HepG2 (cell line): ENCODE results near the gene C4orf46. TPM values are rescaled to one million over a fixed set of nuclear protein-coding genes. Genes with fewer than 3 reads are reported as not detected.

ENCODE experiments used
- ATAC-seq: fragments of 200-7000 bp; cut with Tn5 transposase; 3 replicates; pipeline ENCODE4 v1.9.1; 2020; ENCODE audit warnings: mild to moderate bottlenecking, moderate library complexity
- BruUV-seq: library from RNA; stranded (reverse); fragments of 400-500 nt; replicated peaks from 2 replicates; lab custom pipeline; 2021; lab: Mats Ljungman, UMichigan
- CTCF ChIA-PET: fragments of 300-600 bp; formaldehyde crosslinking; extraction: SDS; loops from one replicate; lab custom pipeline; 2021; ENCODE audit warnings: low total read pairs, inconsistent platforms, low intra/inter-chr PET ratio; lab: Yijun Ruan, JAX
- POLR2A ChIA-PET: fragments of 350-600 bp; sonication (Branson Sonifier 250); formaldehyde crosslinking; loops from one replicate; lab custom pipeline; 2020; ENCODE audit warnings: antibody characterized with exemption, inconsistent platforms; lab: Yijun Ruan, JAX
- DNase-seq: peaks from one replicate; pipeline ENCODE4 v3.0.0-alpha.2; 2015; ENCODE audit warnings: low spot score
- FAIRE-seq: peaks from 3 replicates; lab custom pipeline; 2011; peaks lifted over from hg19 to GRCh38; lab: Jason Lieb, UNC
- H2AFZ ChIP-seq: one replicate; pipeline ENCODE4 v1.6.1; 2011; ENCODE audit warnings: low read length, inconsistent platforms
- H3K27ac ChIP-seq: fragments of 300-600 bp; 3 replicates; pipeline ENCODE4 v1.8.0; 2011; ENCODE audit warnings: mixed run types, mild to moderate bottlenecking, mixed read lengths, low read length, inconsistent platforms; ENCODE audit not compliant: insufficient read depth; ENCODE audit errors: extremely low read length
- H3K27me3 ChIP-seq, 2 experiments: fragments of 200-600 bp in 1 of 2; 2 replicates in 1 of 2; 3 replicates in 1 of 2; pipeline versions ENCODE4 v1.6.0 to v1.8.0; 2011; ENCODE audit warnings: low read length in 2 of 2, mild to moderate bottlenecking in 2 of 2, moderate library complexity in 2 of 2, inconsistent platforms in 1 of 2; ENCODE audit not compliant: insufficient read depth in 2 of 2, control insufficient read depth in 1 of 2
- H3K36me3 ChIP-seq, 2 experiments: fragments of 200-600 bp in 1 of 2; replicated peaks in 1 of 2; 2 replicates in 1 of 2; 3 replicates in 1 of 2; pipeline versions ENCODE4 v1.5.1 to v1.8.0; 2011; ENCODE audit warnings: low read length in 2 of 2, inconsistent platforms in 1 of 2; ENCODE audit not compliant: insufficient read depth in 2 of 2, control insufficient read depth in 1 of 2
- H3K4me1 ChIP-seq: 2 replicates; pipeline ENCODE4 v1.5.1; 2012; ENCODE audit warnings: low read length, inconsistent platforms; ENCODE audit not compliant: insufficient read depth
- H3K4me2 ChIP-seq: 2 replicates; pipeline ENCODE4 v1.6.0; 2011; ENCODE audit warnings: low read depth, low read length, inconsistent platforms
- H3K4me3 ChIP-seq, 3 experiments: fragments of 200-600 bp in 1 of 3; sonication (generic), shearing (Covaris generic) in 1 of 3; replicated peaks in 1 of 3; 2 replicates each; pipeline ENCODE4 v1.5.1; 2011 to 2016; ENCODE audit warnings: low read length in 3 of 3, inconsistent platforms in 2 of 3, low read depth in 2 of 3, mild to moderate bottlenecking in 2 of 3, control low read depth in 1 of 3, mixed read lengths in 1 of 3; ENCODE audit not compliant: insufficient read depth in 1 of 3
- H3K79me2 ChIP-seq: one replicate; pipeline ENCODE4 v1.6.1; 2011; ENCODE audit warnings: low read length, inconsistent platforms; ENCODE audit not compliant: insufficient read depth
- H3K9ac ChIP-seq: 2 replicates; pipeline ENCODE4 v1.6.0; 2011; ENCODE audit warnings: mild to moderate bottlenecking, low read depth, low read length, inconsistent platforms; ENCODE audit not compliant: insufficient read depth
- H3K9me3 ChIP-seq: 2 replicates; pipeline ENCODE4 v1.5.1; 2012; ENCODE audit warnings: mild to moderate bottlenecking, low read length
- H4K20me1 ChIP-seq: 2 replicates; pipeline ENCODE4 v1.6.0; 2011; ENCODE audit warnings: inconsistent platforms, mild to moderate bottlenecking, low read length, moderate library complexity; ENCODE audit not compliant: insufficient read depth
- EHMT2 ChIP-seq: fragments of 200-600 bp; sonication (generic); IDR thresholded peaks from 2 replicates; pipeline ENCODE4 v1.7.0; 2017; ENCODE audit warnings: antibody characterized with exemption, low read depth, low read length, borderline replicate concordance
- IKZF4 ChIP-seq: sonication (generic); formaldehyde crosslinking; IDR thresholded peaks from 2 replicates; pipeline ENCODE4 v1.5.1; 2020; ENCODE audit warnings: borderline replicate concordance, mild to moderate bottlenecking, low read depth, missing genetic modification reagents; ENCODE audit errors: not compliant biosample characterization
- PLRG1 ChIP-seq: fragments of 450-650 bp; conservative IDR thresholded peaks from 2 replicates; pipeline ENCODE4 v1.6.1; 2016
- RARG ChIP-seq: sonication (generic); formaldehyde crosslinking; IDR thresholded peaks from 2 replicates; pipeline ENCODE4 v1.4.0; 2020; ENCODE audit warnings: low read depth, mild to moderate bottlenecking, missing genetic modification reagents
- REST ChIP-seq, 2 experiments: IDR thresholded peaks; 2 replicates each; pipeline ENCODE4 v1.6.1; 2011 to 2012; ENCODE audit warnings: low read length in 2 of 2, borderline replicate concordance in 1 of 2, low read depth in 1 of 2, mild to moderate bottlenecking in 1 of 2, moderate library complexity in 1 of 2
- STAT5B ChIP-seq: sonication (generic); formaldehyde crosslinking; IDR thresholded peaks from 2 replicates; pipeline ENCODE4 v1.4.0; 2020; ENCODE audit warnings: missing genetic modification reagents
- ZFP62 ChIP-seq: sonication (generic); formaldehyde crosslinking; IDR thresholded peaks from 2 replicates; pipeline ENCODE4 v1.4.0; 2020; ENCODE audit warnings: missing genetic modification reagents
- ZMYM2 ChIP-seq: sonication (generic); formaldehyde crosslinking; IDR thresholded peaks from 2 replicates; pipeline ENCODE4 v1.8.0; 2022; ENCODE audit warnings: mild to moderate bottlenecking, missing genetic modification reagents
- ZNF3 ChIP-seq: IDR thresholded peaks from 2 replicates; pipeline ENCODE4 v1.7.0; 2017; ENCODE audit warnings: inconsistent platforms
- ZNF367 ChIP-seq: sonication (generic); formaldehyde crosslinking; IDR thresholded peaks from 2 replicates; pipeline ENCODE4 v1.4.0; 2020; ENCODE audit warnings: missing genetic modification reagents, borderline replicate concordance
- ZNF468 ChIP-seq: sonication (generic); formaldehyde crosslinking; IDR thresholded peaks from 2 replicates; pipeline ENCODE4 v1.8.0; 2022; ENCODE audit warnings: mild to moderate bottlenecking, moderate library complexity, missing genetic modification reagents
- ZNF598 ChIP-seq: sonication (generic); formaldehyde crosslinking; IDR thresholded peaks from 2 replicates; pipeline ENCODE4 v1.5.1; 2020; ENCODE audit warnings: mild to moderate bottlenecking, missing genetic modification reagents, borderline replicate concordance
- WGBS: methylation state at CpG from one replicate; pipeline ENCODE4 v1.1.6; 2017; ENCODE audit warnings: low lambda C conversion rate; 5-methylcytosine and 5-hydroxymethylcytosine counted together
- in situ Hi-C: cut with HindIII; loops from 2 replicates; pipeline ENCODE4 v1.10.0; 2017; ENCODE audit warnings: low pct_unique_long_range_greater_than_20kb; ENCODE audit not compliant: extremely low pct_ligation_motif_present
- intact Hi-C: fragments of 100-400 bp; cut with micrococcal nuclease; formaldehyde crosslinking; loops from one replicate; pipeline ENCODE4 v1.10.0; 2022; ENCODE audit not compliant: unreplicated experiment
- polyA plus RNA-seq, 8 experiments: library from polyadenylated mRNA; depleted of rRNA in 3 of 8; stranded (reverse) in 7 of 8; unstranded in 1 of 8; fragments of >200 nt; fragmentation: Illumina TruSeq in 4 of 8; extraction: Trizol in 4 of 8; gene quantifications; 2 replicates each; pipeline versions ENCODE4 v1.2.1 to v1.2.3, GENCODE V29; 2011 to 2016; ENCODE audit warnings: low read depth in 4 of 8, missing spikeins in 1 of 8, mixed read lengths in 1 of 8; ENCODE audit not compliant: insufficient read depth in 1 of 8
- total RNA-seq, 5 experiments: library from RNA; depleted of rRNA; stranded (reverse); fragments of >200 nt; fragmentation: Illumina TruSeq; extraction: Trizol; gene quantifications; 2 replicates each; pipeline ENCODE4 v1.2.3, GENCODE V29; 2016; ENCODE audit warnings: low read depth in 1 of 5
- TF ChIP-seq, protein P1 (sequence below): IDR thresholded peaks from 2 replicates; pipeline ENCODE4 v1.6.1; 2016; ENCODE audit warnings: missing compliant biosample characterization, missing genetic modification reagents, borderline replicate concordance

Gene C4orf46
- total and polyA plus RNA-seq, 2 of the 13 experiments (the other 11 are each of a cell fraction or from before 2014, with no cell fraction given): 8.5 to 10.4 TPM

GRCh38 chr4:158682066-158682465 lies 10.4 kb upstream of the C4orf46 start:
- TF ChIP-seq ZNF468 (CRISPR knock-in tag) (no peak), PLRG1 (no peak), EHMT2 (no peak), ZNF3 (CRISPR knock-in tag) (no peak), RARG (CRISPR knock-in tag) (no peak), ZNF367 (CRISPR knock-in tag) (no peak), REST (IDR thresholded peaks at IDR 0.05; ENCODE audit: borderline replicate concordance in 1 of 2, low read depth in 1 of 2, low read length in 2 of 2) (no peak), ZMYM2 (CRISPR knock-in tag) (no peak), IKZF4 (no peak), ZNF598 (CRISPR knock-in tag) (no peak), ZFP62 (CRISPR knock-in tag) (no peak), STAT5B (CRISPR knock-in tag) (no peak)
- TF ChIP-seq, protein P1, sequence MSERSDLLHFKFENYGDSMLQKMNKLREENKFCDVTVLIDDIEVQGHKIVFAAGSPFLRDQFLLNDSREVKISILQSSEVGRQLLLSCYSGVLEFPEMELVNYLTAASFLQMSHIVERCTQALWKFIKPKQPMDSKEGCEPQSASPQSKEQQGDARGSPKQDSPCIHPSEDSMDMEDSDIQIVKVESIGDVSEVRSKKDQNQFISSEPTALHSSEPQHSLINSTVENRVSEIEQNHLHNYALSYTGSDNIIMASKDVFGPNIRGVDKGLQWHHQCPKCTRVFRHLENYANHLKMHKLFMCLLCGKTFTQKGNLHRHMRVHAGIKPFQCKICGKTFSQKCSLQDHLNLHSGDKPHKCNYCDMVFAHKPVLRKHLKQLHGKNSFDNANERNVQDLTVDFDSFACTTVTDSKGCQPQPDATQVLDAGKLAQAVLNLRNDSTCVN: no peak
- FAIRE-seq (no peak), DNase-seq (no peak), ATAC-seq (no peak)
- in situ Hi-C loops (no loop called here), intact Hi-C loops (no loop called here)
- no peak overlapping the region for H3K27ac ChIP-seq
- no peaks in the 10 kb centered on the region for H3K36me3 ChIP-seq
- no peaks in the 10 kb centered on the region for H4K20me1 ChIP-seq
- H3K27me3 ChIP-seq: no peaks in the 10 kb centered on the region
- BruUV-seq: no TSS peak
- H3K79me2 ChIP-seq: no peaks in the 10 kb centered on the region
- no peak overlapping the region for H2AFZ ChIP-seq
- H3K9me3 ChIP-seq: no peaks in the 10 kb centered on the region
- CTCF ChIA-PET: no interaction called here
- H3K4me1 ChIP-seq: no peaks in the 10 kb centered on the region
- H3K4me2 ChIP-seq: no peak overlapping the region
- WGBS: 91% methylated on average over 2 of the region's 2 CpGs
- POLR2A ChIA-PET: no interaction called here
- H3K4me3 ChIP-seq: no peak overlapping the region
- no peak overlapping the region for H3K9ac ChIP-seq
